ENCODE measurements around the gene DENND4A. TPM values are rescaled to one million over a fixed set of nuclear protein-coding genes. Genes with fewer than 3 reads are reported as not detected.

DENND4A gene
- total RNA-seq, 1 donor from 2014 or later = 8.5 TPM

GRCh38 chr15:65660927-65661326 lies 131.2 kb downstream of the DENND4A start:
- no peaks in the 10 kb centered on the region for H3K27me3 ChIP-seq (ENCODE audit: control insufficient read depth, insufficient read depth, low read length)
- no peak overlapping the region for H3K4me3 ChIP-seq (ENCODE audit: low read depth, low read length)
- no peaks in the 10 kb centered on the region for H3K36me3 ChIP-seq (ENCODE audit: control insufficient read depth, insufficient read depth, low read length)
- TF ChIP-seq, protein P1, sequence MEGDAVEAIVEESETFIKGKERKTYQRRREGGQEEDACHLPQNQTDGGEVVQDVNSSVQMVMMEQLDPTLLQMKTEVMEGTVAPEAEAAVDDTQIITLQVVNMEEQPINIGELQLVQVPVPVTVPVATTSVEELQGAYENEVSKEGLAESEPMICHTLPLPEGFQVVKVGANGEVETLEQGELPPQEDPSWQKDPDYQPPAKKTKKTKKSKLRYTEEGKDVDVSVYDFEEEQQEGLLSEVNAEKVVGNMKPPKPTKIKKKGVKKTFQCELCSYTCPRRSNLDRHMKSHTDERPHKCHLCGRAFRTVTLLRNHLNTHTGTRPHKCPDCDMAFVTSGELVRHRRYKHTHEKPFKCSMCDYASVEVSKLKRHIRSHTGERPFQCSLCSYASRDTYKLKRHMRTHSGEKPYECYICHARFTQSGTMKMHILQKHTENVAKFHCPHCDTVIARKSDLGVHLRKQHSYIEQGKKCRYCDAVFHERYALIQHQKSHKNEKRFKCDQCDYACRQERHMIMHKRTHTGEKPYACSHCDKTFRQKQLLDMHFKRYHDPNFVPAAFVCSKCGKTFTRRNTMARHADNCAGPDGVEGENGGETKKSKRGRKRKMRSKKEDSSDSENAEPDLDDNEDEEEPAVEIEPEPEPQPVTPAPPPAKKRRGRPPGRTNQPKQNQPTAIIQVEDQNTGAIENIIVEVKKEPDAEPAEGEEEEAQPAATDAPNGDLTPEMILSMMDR (IDR thresholded peaks at IDR 0.05; ENCODE audit: insufficient read depth, low read length, poor library complexity, severe bottlenecking) = no peak
- DNase-seq (ENCODE audit: low read depth) = no peak

DNA sequence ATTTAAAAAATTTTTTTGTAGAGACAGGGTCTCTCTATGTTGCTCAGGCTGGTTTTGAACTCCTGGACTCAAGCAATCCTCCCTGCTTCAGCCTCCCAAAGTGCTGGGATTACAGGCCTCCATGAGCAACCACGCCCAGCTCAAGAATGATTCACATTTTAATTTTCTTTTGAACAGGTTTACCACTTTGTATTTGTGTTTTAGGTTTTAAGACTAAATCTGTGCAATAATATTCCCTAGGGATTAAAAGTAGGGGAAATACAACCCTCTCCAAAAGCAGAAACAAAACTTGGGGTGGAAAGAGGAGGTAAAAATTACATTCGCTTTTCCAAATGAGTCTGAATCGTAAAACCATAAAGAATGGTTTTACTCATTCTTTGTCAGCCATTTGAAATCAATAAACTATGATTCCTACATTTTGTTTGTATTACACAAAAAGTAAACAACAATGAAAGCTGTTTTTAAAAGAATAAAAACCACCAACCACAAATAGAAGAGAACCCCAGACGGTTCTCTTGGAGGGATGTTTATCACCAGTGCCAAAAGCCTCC lies 132.5 kb downstream of the DENND4A start:
- no peak for DNase-seq (ENCODE audit: low read depth)
- no peaks in the 10 kb centered on the region for H3K27me3 ChIP-seq (ENCODE audit: control insufficient read depth, insufficient read depth, low read length)
- H3K36me3 ChIP-seq (ENCODE audit: control insufficient read depth, insufficient read depth, low read length) = no peaks in the 10 kb centered on the region
- TF ChIP-seq, protein P1 (IDR thresholded peaks at IDR 0.05; ENCODE audit: insufficient read depth, low read length, poor library complexity, severe bottlenecking) = no peak
- H3K4me3 ChIP-seq (ENCODE audit: low read depth, low read length) = no peak overlapping the region

DNA sequence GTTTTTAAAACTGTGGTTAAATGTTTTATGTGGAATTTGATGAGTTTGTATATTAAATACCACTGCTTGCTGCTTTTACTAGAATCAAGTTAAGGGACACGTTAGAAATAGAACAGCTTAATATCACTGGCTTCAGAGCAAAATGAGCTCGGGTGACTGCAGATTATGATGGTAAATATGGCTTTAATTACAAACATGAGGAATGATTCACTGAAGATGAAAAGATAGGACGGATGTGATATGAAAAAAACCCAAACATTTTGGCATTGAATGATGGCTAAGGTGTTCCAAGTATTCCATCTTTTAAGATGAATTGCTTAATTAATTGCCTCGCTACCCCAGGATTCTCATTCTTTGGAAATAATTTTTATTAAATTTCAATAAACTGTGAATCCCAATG lies 136.6 kb downstream of the DENND4A start:
- Histone ChIP-seq H3K4me3 (ENCODE audit: low read depth, low read length) (no peak overlapping the region), H3K27me3 (ENCODE audit: control insufficient read depth, insufficient read depth, low read length) (no peaks in the 10 kb centered on the region), H3K36me3 (ENCODE audit: control insufficient read depth, insufficient read depth, low read length) (no peaks in the 10 kb centered on the region)
- TF ChIP-seq, protein P1 (IDR thresholded peaks at IDR 0.05; ENCODE audit: insufficient read depth, low read length, poor library complexity, severe bottlenecking) = no peak
- no peak for DNase-seq (ENCODE audit: low read depth)

- H3K36me3 ChIP-seq (ENCODE audit: control insufficient read depth, insufficient read depth, low read length) = no peaks in the 10 kb centered on the region
- TF ChIP-seq, protein P1 (IDR thresholded peaks at IDR 0.05; ENCODE audit: insufficient read depth, low read length, poor library complexity, severe bottlenecking) = no peak
Measured at GRCh38 chr15:65655026-65655425, 137.1 kb downstream of the DENND4A start.

GRCh38 chr15:65653801-65654521 lies 138.1 kb downstream of the DENND4A start:
- no peaks in the 10 kb centered on the region for H3K36me3 ChIP-seq (ENCODE audit: control insufficient read depth, insufficient read depth, low read length)
- TF ChIP-seq, protein P1 (IDR thresholded peaks at IDR 0.05; ENCODE audit: insufficient read depth, low read length, poor library complexity, severe bottlenecking) = no peak
- H3K27me3 ChIP-seq (ENCODE audit: control insufficient read depth, insufficient read depth, low read length) = no peaks in the 10 kb centered on the region
- no peak overlapping the region for H3K4me3 ChIP-seq (ENCODE audit: low read depth, low read length)
- no peak for DNase-seq (ENCODE audit: low read depth)

More at GRCh38 chr15:65655026-65655425, 137.1 kb downstream of the DENND4A start:
- DNase-seq (ENCODE audit: low read depth) = no peak
- Histone ChIP-seq H3K27me3 (ENCODE audit: control insufficient read depth, insufficient read depth, low read length) (no peaks in the 10 kb centered on the region), H3K4me3 (ENCODE audit: low read depth, low read length) (no peak overlapping the region)
